ENCODE results near the gene MAGI1.

Gene MAGI1

GRCh38 chr3:65746848-65747247 is 291.9 kb downstream of the MAGI1 start:
- TF ChIP-seq POU6F1 (CRISPR knock-in tag; IDR thresholded peaks at IDR 0.05; ENCODE audit: borderline replicate concordance, low read depth) (no peak), GLIS3 (CRISPR knock-in tag; IDR thresholded peaks at IDR 0.05) (no peak), CREB5 (CRISPR knock-in tag; IDR thresholded peaks at IDR 0.05; ENCODE audit: low read depth) (no peak), RARB (CRISPR knock-in tag; IDR thresholded peaks at IDR 0.05) (no peak), ARNTL (CRISPR knock-in tag; IDR thresholded peaks at IDR 0.05; ENCODE audit: borderline replicate concordance, low read depth) (no peak), ZFP3 (CRISPR knock-in tag; IDR thresholded peaks at IDR 0.05) (no peak), PATZ1 (CRISPR knock-in tag; IDR thresholded peaks at IDR 0.05; ENCODE audit: borderline replicate concordance) (no peak), CSRNP3 (CRISPR knock-in tag; IDR thresholded peaks at IDR 0.05) (no peak), TOX (CRISPR knock-in tag; IDR thresholded peaks at IDR 0.05; ENCODE audit: borderline replicate concordance) (no peak), ZNF8 (CRISPR knock-in tag; IDR thresholded peaks at IDR 0.05) (no peak), TCF4 (CRISPR knock-in tag; IDR thresholded peaks at IDR 0.05; ENCODE audit: borderline replicate concordance) (no peak), ISL1 (CRISPR knock-in tag; IDR thresholded peaks at IDR 0.05) (no peak), ZNF565 (CRISPR knock-in tag; conservative IDR thresholded peaks at IDR 0.05; ENCODE audit: low read depth) (no peak), CSDC2 (CRISPR knock-in tag; IDR thresholded peaks at IDR 0.05) (no peak), ZC3H10 (CRISPR knock-in tag; IDR thresholded peaks at IDR 0.05) (no peak), ZFP30 (CRISPR knock-in tag; IDR thresholded peaks at IDR 0.05) (no peak)
- no peak for ATAC-seq

- no peak for ATAC-seq
- TF ChIP-seq POU6F1 (CRISPR knock-in tag; IDR thresholded peaks at IDR 0.05; ENCODE audit: borderline replicate concordance, low read depth) (no peak), BACH2 (CRISPR knock-in tag; IDR thresholded peaks at IDR 0.05; ENCODE audit: borderline replicate concordance) (no peak), PATZ1 (CRISPR knock-in tag; IDR thresholded peaks at IDR 0.05; ENCODE audit: borderline replicate concordance) (no peak), CSRNP3 (CRISPR knock-in tag; IDR thresholded peaks at IDR 0.05) (no peak), TOX (CRISPR knock-in tag; IDR thresholded peaks at IDR 0.05; ENCODE audit: borderline replicate concordance) (no peak), SNAI2 (CRISPR knock-in tag; IDR thresholded peaks at IDR 0.05) (no peak), RARB (CRISPR knock-in tag; IDR thresholded peaks at IDR 0.05) (no peak), GLIS3 (CRISPR knock-in tag; IDR thresholded peaks at IDR 0.05) (no peak), TSHZ2 (CRISPR knock-in tag; IDR thresholded peaks at IDR 0.05) (no peak)
These were observed 293.4 kb downstream of the MAGI1 start for GRCh38 chr3:65745306-65745705.
